HG03354 (cell line): ENCODE data around the gene ATN1.

Source experiments
- ATAC-seq: cut with Tn5 transposase; IDR thresholded peaks from one replicate; pipeline ENCODE4 v1.9.1; 2021; ENCODE audit warnings: mild to moderate bottlenecking; ENCODE audit not compliant: unreplicated experiment, poor library complexity, severe bottlenecking

Gene ATN1

DNA sequence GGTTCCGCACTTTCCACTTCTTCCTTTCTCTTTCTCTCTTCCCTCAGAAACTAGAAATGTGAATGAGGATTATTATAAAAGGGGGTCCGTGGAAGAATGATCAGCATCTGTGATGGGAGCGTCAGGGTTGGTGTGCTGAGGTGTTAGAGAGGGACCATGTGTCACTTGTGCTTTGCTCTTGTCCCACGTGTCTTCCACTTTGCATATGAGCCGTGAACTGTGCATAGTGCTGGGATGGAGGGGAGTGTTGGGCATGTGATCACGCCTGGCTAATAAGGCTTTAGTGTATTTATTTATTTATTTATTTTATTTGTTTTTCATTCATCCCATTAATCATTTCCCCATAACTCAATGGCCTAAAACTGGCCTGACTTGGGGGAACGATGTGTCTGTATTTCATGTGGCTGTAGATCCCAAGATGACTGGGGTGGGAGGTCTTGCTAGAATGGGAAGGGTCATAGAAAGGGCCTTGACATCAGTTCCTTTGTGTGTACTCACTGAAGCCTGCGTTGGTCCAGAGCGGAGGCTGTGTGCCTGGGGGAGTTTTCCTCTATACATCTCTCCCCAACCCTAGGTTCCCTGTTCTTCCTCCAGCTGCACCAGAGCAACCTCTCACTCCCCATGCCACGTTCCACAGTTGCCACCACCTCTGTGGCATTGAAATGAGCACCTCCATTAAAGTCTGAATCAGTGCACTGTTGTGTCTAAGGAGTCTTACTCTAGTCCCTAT lies 4.6 kb upstream of the ATN1 start:
- no peak for ATAC-seq

DNA sequence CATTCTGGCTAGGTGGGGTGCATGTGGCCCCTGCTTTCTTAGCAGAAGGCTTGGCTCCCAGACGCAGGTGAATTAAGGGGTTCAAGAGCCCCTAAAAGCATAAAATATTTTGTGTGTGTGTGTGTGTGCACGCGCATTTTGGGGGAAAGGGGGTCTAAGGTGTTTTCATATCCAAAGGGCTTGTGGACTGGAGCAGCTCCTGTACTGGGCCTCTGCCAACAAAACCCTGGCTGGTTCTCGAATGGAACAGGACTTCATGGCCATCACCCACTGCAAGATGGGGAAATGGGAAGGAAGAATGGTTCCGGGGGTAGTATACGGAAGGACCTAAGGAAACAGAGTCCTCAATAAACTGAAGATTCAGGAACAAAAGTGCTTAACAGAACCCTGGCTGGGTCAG lies 3.9 kb upstream of the ATN1 start:
- peak; percentile 6 for ATAC-seq

DNA sequence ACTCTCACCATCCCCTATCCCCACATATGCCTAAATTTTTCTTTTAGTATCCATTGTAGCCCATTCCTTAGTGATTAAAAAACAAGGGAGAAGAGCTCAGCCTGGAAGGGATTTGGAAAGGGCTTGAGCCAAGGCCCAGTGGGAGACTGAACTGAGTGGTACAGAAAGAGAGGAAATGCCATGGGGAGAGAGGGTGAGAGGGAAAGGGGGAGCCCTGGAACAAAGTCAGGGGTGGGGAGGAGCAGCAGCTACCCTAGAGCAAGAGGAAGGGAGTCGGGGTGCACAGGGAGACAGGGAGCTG lies 2.6 kb upstream of the ATN1 start:
- no peak for ATAC-seq

DNA sequence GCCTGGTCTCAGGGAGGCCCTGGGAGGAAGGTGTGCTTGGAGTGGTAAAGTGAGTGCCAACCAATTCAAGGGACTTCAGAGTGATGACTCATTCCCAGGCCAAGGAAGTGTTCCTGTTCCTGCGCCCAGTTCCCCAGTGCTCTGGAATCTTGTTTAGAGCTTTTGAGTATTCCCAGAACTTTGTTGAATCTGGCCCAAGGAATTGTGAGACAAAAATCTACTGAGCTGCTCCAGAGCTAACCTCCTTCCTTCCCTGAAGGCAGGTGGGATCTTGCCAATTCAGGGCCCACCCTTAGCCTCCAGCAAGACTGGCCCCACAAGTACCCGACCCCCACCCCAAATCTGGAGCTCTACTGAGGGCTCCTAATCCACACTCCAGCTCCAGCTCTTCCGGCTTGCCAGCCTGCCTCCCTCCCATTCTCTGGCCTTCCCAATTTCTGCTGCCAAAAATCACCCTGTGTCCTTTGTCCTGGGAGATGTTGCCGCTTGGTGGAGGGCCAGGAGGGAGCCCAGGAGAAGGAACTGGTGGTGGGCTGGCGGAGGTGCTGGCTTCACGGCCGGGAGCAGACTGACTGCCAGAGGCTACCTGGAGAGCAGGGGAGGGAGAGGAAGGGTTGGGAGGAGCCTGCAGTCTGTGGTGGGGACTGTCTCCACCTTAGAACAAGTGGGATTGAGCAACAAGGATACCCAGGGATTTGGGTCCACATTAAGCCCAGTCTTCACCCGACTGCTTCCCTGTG lies 2.0 kb upstream of the ATN1 start:
- ATAC-seq: no peak

DNA sequence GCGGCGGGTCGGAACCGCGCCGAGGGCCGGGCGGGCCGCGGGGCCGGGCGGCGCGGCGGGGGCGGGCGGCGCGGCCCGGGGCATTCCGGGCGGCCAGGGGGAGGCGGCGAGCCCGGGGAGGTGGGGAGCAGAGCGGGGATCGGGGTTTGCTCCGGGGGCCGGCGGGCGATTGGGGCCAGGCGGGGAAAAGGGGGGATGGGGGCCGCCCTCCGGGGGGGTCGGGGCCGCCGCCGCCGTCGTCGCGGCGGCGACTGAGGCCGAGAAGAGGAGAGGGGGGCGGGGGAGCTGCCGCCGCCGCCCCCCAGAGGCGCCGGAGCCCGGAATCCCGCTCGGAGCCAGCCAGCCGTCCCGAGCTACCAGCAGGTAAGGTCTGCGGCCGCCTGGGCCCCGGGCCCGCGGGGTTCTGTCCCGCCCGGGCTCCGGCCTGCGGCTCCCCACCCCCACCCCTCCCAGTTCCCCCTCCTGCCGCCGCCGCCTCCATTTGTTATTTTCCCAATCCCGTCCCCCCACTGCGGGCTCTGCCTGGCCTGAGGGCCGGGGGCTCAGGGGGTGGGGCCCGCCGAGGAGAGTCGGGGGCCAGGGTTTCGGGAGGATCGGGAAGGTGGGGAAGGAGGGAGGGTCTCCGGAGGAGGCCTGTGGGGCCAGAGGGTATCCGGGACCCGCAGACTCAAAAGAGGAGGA lies 403 bp downstream of the ATN1 start:
- no peak for ATAC-seq

DNA sequence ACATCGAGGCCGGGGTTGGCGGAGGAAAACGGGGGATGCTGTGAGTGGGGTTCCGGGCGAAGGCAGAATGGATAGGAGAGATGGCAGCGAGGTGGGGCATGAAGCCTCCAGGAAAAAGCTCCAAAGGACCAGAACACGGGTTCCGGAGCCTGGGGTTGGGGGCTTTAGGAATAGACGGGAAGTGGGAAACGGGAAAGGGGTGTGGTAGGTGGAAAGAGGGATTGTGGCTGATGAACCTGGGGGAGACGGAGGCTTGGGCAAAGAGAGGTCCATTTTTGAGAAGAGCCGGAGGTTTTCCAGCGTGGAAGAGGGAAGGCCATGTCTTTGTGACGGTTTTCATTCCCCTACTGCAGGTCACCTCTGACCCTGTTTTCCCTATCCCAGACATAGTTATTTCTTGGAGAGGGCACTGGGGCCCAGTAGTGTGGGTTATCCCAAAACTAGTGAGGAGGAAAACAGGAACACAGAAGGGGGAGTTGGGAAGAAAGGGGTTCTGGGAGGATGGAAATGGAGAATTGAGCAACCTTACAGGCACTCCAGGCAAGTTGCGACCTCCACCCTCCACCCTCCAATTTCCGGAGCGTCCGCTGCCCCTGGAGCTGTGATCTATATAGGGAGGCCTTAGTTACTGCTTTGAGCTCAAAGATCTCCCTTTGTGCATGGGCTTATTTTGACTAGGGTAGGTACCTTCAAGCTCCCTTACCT lies 1.1 kb downstream of the ATN1 start:
- ATAC-seq: no peak

DNA sequence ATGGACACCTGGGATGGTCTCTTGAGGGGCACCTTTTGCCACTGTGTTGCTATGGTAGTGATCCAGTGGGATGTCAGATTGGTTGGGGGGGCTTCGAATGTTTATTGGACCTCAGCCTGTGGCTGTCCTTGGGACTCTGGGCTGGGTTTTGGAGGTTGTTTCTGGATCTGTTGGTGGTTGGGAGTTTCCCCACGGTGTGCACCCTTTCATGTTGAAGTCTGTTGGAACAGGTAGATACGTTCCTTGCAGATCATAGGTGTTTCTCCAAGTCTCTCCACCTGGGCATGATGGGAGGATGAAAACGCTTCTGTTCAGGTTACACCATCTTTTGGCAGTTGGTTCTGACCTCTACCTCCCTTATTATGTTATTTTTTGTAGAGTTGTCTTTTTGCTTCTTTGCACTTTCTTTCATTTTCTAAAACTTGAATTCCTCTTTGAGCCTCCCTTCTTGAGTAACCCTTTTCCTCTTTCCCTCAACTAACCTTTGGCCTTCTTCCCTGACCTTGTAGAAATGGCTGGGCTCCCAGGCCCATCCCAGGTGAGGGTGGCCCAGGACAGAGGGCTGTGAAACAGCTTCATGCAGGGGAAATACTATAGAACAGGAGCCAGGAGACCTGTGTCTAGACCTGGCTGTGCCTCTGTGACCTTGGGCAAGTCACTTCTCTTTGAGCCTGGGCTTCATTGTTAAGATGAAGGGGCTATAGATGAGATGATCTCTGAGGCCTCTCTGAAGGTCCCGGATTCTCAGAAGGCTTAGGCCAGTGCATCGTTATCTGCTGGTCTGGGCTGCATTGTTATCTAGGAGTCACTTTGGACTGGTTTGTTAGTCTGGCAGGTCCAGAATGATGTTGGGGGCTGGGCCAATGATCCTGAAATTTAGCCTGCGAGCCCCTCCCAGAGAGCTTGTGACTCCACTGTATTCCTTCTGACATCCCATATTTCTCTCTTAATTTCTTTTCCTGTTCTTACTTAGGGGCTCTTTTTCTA lies 2.0 kb downstream of the ATN1 start:
- ATAC-seq: no peak

DNA sequence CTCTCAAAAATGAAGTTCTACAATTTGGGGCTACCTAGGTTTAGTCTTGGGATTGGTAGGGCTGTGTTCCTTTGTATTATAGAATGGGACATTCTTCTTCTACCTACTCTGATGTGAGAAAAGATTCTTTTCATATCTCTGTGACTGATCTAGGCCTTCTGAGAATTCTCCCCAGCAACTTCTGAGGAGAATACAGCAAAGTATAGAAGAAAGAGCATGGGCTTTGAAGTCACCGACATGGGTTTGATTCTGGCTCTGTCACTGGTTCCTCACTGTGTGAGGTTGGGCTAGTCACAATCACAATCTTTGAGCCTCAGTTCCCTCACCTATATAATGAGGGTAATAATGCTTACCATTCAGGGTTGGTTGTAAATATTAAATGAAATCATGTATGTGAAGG lies 5.0 kb downstream of the ATN1 start:
- no peak for ATAC-seq

DNA sequence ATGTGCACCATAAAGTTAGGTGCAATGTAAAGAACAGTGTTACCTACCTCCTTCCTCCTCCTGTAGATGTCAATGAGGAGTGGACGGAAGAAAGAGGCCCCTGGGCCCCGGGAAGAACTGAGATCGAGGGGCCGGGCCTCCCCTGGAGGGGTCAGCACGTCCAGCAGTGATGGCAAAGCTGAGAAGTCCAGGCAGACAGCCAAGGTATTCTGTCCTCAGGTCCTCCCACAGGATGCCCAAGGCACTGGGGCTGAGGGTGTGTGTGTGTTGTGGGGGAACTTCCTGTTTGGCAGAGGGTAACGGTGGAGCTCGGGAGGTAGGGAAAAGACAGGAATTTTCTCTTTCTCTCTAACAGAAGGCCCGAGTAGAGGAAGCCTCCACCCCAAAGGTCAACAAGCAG lies 6.4 kb downstream of the ATN1 start:
- ATAC-seq: no peak

DNA sequence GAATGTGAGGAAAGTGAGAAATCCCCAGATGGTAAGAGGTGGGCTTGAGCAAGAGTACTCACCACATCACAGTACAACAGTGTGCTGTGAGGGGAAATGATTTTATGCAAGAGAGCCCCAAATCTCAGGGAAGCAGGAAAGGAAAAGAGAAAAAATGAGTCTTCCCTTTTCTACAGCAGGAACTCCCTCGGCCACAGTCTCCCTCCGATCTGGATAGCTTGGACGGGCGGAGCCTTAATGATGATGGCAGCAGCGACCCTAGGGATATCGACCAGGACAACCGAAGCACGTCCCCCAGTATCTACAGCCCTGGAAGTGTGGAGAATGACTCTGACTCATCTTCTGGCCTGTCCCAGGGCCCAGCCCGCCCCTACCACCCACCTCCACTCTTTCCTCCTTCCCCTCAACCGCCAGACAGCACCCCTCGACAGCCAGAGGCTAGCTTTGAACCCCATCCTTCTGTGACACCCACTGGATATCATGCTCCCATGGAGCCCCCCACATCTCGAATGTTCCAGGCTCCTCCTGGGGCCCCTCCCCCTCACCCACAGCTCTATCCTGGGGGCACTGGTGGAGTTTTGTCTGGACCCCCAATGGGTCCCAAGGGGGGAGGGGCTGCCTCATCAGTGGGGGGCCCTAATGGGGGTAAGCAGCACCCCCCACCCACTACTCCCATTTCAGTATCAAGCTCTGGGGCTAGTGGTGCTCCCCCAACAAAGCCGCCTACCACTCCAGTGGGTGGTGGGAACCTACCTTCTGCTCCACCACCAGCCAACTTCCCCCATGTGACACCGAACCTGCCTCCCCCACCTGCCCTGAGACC lies 7.8 kb downstream of the ATN1 start:
- ATAC-seq: no peak

DNA sequence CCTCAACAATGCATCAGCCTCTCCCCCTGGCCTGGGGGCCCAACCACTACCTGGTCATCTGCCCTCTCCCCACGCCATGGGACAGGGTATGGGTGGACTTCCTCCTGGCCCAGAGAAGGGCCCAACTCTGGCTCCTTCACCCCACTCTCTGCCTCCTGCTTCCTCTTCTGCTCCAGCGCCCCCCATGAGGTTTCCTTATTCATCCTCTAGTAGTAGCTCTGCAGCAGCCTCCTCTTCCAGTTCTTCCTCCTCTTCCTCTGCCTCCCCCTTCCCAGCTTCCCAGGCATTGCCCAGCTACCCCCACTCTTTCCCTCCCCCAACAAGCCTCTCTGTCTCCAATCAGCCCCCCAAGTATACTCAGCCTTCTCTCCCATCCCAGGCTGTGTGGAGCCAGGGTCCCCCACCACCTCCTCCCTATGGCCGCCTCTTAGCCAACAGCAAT lies 8.5 kb downstream of the ATN1 start:
- no peak for ATAC-seq

DNA sequence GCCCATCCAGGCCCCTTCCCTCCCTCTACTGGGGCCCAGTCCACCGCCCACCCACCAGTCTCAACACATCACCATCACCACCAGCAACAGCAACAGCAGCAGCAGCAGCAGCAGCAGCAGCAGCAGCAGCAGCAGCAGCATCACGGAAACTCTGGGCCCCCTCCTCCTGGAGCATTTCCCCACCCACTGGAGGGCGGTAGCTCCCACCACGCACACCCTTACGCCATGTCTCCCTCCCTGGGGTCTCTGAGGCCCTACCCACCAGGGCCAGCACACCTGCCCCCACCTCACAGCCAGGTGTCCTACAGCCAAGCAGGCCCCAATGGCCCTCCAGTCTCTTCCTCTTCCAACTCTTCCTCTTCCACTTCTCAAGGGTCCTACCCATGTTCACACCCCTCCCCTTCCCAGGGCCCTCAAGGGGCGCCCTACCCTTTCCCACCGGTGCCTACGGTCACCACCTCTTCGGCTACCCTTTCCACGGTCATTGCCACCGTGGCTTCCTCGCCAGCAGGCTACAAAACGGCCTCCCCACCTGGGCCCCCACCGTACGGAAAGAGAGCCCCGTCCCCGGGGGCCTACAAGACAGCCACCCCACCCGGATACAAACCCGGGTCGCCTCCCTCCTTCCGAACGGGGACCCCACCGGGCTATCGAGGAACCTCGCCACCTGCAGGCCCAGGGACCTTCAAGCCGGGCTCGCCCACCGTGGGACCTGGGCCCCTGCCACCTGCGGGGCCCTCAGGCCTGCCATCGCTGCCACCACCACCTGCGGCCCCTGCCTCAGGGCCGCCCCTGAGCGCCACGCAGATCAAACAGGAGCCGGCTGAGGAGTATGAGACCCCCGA lies 9.1 kb downstream of the ATN1 start:
- ATAC-seq: no peak

DNA sequence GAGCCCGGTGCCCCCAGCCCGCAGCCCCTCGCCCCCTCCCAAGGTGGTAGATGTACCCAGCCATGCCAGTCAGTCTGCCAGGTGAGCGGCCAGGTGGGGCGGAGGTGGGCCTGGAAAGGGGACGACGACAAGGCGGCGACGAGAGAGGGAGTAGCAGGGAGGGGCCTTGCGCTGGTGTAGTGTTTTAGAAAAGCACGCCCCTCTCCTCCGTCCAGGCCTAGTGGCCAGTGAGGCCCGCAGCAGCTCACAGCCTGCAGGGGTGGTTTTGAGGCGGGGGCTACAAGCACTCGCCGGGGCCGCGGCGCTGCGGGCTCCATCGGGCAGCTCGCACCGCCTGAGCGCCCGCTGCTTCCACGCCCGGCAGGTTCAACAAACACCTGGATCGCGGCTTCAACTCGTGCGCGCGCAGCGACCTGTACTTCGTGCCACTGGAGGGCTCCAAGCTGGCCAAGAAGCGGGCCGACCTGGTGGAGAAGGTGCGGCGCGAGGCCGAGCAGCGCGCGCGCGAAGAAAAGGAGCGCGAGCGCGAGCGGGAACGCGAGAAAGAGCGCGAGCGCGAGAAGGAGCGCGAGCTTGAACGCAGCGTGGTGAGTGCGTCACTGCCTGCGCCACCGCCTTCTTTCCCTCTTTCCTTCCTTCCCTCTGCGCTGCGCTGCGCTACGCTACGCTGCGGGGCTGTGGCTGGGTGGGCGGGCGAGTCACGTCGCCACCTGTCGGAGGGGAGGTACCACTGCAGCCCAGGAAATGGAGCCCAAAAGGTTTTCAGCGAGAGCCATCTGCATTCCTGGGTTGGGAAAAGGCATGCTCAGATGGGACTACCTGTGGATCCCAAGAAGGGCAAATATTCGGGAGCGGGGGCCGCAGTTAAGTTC lies 10.0 kb downstream of the ATN1 start:
- peak; percentile 92 for ATAC-seq

DNA sequence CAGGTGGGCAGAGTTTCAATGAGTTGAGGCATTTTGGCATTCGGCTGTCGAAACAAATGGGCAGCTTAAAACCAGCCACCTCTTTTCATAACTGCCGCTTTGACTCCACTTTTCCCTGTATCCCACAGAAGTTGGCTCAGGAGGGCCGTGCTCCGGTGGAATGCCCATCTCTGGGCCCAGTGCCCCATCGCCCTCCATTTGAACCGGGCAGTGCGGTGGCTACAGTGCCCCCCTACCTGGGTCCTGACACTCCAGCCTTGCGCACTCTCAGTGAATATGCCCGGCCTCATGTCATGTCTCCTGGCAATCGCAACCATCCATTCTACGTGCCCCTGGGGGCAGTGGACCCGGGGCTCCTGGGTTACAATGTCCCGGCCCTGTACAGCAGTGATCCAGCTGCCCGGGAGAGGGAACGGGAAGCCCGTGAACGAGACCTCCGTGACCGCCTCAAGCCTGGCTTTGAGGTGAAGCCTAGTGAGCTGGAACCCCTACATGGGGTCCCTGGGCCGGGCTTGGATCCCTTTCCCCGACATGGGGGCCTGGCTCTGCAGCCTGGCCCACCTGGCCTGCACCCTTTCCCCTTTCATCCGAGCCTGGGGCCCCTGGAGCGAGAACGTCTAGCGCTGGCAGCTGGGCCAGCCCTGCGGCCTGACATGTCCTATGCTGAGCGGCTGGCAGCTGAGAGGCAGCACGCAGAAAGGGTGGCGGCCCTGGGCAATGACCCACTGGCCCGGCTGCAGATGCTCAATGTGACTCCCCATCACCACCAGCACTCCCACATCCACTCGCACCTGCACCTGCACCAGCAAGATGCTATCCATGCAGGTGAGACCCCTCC lies 10.8 kb downstream of the ATN1 start:
- ATAC-seq: no peak

DNA sequence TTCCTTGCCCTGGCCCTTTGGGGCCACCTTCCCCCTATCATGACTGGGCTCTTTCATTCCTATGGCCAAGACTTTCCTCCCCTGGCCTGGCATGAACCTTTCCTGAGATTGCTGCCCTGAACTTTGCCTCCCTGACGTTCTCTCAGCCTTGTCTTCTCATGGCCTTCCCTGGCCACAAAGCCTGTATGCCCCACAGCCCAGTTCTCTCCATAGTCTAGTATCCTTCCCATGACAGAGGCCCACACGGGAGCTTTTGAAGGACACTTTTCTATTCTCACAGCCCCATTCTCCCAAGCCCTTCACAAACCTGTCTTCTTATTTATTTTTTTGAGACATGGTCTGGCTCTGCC lies 11.4 kb downstream of the ATN1 start:
- no peak for ATAC-seq

DNA sequence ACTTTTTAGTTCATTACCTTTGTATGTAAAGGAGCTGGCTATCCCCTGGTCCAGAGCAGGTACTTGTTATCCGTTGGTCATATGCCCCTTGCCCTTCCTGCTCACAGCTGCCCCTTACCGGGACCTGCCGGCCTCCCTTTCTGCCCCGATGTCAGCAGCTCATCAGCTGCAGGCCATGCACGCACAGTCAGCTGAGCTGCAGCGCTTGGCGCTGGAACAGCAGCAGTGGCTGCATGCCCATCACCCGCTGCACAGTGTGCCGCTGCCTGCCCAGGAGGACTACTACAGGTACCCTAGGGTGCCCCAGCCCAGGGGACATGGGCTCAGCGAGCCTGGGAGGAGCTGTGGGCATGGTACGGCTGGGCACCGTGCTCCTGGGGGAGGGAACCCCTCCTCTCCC lies 13.5 kb downstream of the ATN1 start:
- no peak for ATAC-seq
